ENCODE data around the gene PTDSS2. TPM values are rescaled to one million over a fixed set of nuclear protein-coding genes. Genes with fewer than 3 reads are reported as not detected.

The PTDSS2 gene
- total and polyA plus RNA-seq, 2 of the 4 experiments (the other 2 are of a cell fraction): 23.5 to 26.6 TPM

GRCh38 chr11:454801-455565 lies 4.9 kb downstream of the PTDSS2 start (continued):
- no peak for TF ChIP-seq RAD21 (IDR thresholded peaks at IDR 0.05; ENCODE audit: low read length)

DNA sequence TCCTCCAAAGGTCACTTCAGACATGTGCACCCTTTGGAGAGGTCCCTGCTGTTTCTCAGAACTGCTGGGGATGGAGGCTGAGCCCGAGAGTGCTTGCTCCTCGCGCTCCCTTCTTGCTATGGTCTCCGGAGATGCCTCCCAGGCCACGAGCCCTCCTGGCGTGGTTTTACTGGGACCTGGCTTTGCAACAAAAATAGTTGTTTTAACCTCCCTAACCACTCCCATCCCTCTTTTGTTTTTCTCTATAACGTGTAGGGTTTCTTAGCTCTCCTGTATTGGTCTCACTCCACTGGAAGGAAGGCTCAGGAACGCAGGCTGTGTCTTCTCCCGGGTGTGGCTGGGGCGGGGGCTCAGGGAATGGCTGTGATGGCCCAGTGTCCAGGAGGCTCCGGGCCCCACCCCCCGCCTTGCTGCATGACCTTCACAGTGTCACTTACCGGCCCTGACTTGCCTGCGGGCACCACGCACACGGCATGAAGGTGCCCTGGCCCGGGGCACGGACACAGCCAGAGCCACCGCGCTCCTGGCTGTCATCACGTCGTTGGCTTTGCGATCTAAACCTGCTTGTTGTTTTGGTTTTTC lies 5.6 kb downstream of the PTDSS2 start:
- Histone ChIP-seq H3K27ac (ENCODE audit: insufficient read depth, low read length) (no peak overlapping the region), H3K56ac (ENCODE audit: extremely low read depth, insufficient read depth, low read length) (no peak overlapping the region), H3K4ac (ENCODE audit: low read depth, low read length) (no peak overlapping the region), H3K14ac (replicated peaks; ENCODE audit: low read depth, low read length) (no peak overlapping the region), H4K5ac (ENCODE audit: low read depth, low read length) (no peak overlapping the region), H2AFZ (replicated peaks; ENCODE audit: low read length, poor library complexity) (no peak overlapping the region), H2BK20ac (ENCODE audit: low read depth, low read length) (no peak overlapping the region), H3K36me3 (ENCODE audit: control insufficient read depth, insufficient read depth, low read length) (peaks cover 37% of the 10 kb centered on the region), H2AK9ac (replicated peaks; ENCODE audit: low read depth, low read length, poor library complexity) (no peak overlapping the region), H3K9me1 (ENCODE audit: insufficient read depth, low read length) (0 out of 2 replicates have a peak, but pooled peaks cover 7% of the 10 kb centered on the region), H3K9me3 (ENCODE audit: control insufficient read depth, insufficient read depth, low read length) (no peaks in the 10 kb centered on the region), H2BK15ac (ENCODE audit: low read depth, low read length) (no peak overlapping the region), H3K4me3 (ENCODE audit: insufficient read depth, low read depth, low read length) (no peak overlapping the region), H3K79me1 (ENCODE audit: low read depth in 1 of 2, low read length in 2 of 2) (peaks cover 15 to 88% of the 10 kb centered on the region in 2 experiments; a peak in 3 of 4 replicates), H4K20me1 (ENCODE audit: insufficient read depth, low read length) (peaks cover 39% of the 10 kb centered on the region), H2BK120ac (ENCODE audit: low read depth, low read length) (no peak overlapping the region), H3K9ac (ENCODE audit: low read depth, low read length) (no peak overlapping the region), H4K8ac (ENCODE audit: low read depth in 2 of 2, low read length in 2 of 2) (no peak overlapping the region), H3K18ac (ENCODE audit: low read depth, low read length) (no peak overlapping the region), H3K27me3 (ENCODE audit: control insufficient read depth, insufficient read depth, low read length) (no peaks in the 10 kb centered on the region), H3K4me2 (ENCODE audit: low read depth, low read length) (no peak overlapping the region), H3K4me1 (ENCODE audit: control insufficient read depth, insufficient read depth, low read length) (peaks cover 6% of the 10 kb centered on the region), H3K23ac (ENCODE audit: low read depth, low read length) (no peak overlapping the region), H2AK5ac (ENCODE audit: low read depth, low read length) (no peak overlapping the region), H4K91ac (ENCODE audit: insufficient read depth, low read depth, low read length) (no peak overlapping the region), H2BK5ac (ENCODE audit: low read depth, low read length, poor library complexity, severe bottlenecking) (no peak overlapping the region)
- BruUV-seq (replicated peaks): no TSS peak
- dilution Hi-C loops (cut with HindIII; ENCODE audit: low sequenced_read_pairs, unreplicated experiment) (no loop called here), intact Hi-C loops (cut with micrococcal nuclease) (no loop called here), in situ Hi-C loops (cut with MboI; ENCODE audit: low sequenced_read_pairs) (loop anchor here (10.0 kb wide), 1 partner anchor 151 kb away; the partner anchor contains the start of gene IFITM2)
- POLR2A ChIA-PET (ENCODE audit: unreplicated experiment): no interaction called here
- ATAC-seq (ENCODE audit: low read depth) (no peak), DNase-seq (no peak)
- WGBS, 2 experiments (ENCODE audit: extremely low coverage in 2 of 2, insufficient read length in 1 of 2): 90% methylated on average over 5 of the region's 23 CpGs; no CpG with 5 or more reads in 1 of the 2 experiments
- CTCF ChIA-PET: no interaction called here
- TF ChIP-seq RFX5 (IDR thresholded peaks at IDR 0.05; ENCODE audit: low read depth, low read length) (no peak), BHLHE40 (IDR thresholded peaks at IDR 0.05; ENCODE audit: low read depth, low read length) (no peak), USF2 (IDR thresholded peaks at IDR 0.05; ENCODE audit: low read depth, low read length) (no peak)
